Chondrocyte (in vitro differentiated cells): Measurements from ENCODE around the gene PI16. TPM values are rescaled to one million over a fixed set of nuclear protein-coding genes. Genes with fewer than 3 reads are reported as not detected.

Source experiments
- DNase-seq: peaks from one replicate; pipeline ENCODE4 v3.0.0; 2021; ENCODE audit warnings: mixed read lengths, low spot score
- H3K27ac Mint-ChIP-seq: one replicate; pipeline ENCODE4 v1.8.0; 2021; ENCODE audit warnings: mild to moderate bottlenecking, moderate library complexity, mixed read lengths; ENCODE audit not compliant: unreplicated experiment
- H3K27me3 Mint-ChIP-seq: 2 replicates; pipeline ENCODE4 v1.8.0; 2021; ENCODE audit warnings: low read depth, mixed read lengths
- H3K36me3 Mint-ChIP-seq: 2 replicates; pipeline ENCODE4 v1.8.0; 2021; ENCODE audit warnings: low read depth, mixed read lengths
- H3K4me1 Mint-ChIP-seq: 2 replicates; pipeline ENCODE4 v1.8.0; 2021; ENCODE audit warnings: low read depth, mild to moderate bottlenecking, mixed read lengths
- H3K4me3 Mint-ChIP-seq: one replicate; pipeline ENCODE4 v1.8.0; 2021; ENCODE audit warnings: mild to moderate bottlenecking, moderate library complexity, mixed read lengths; ENCODE audit not compliant: unreplicated experiment
- H3K9me3 Mint-ChIP-seq: 2 replicates; pipeline ENCODE4 v1.8.0; 2021; ENCODE audit warnings: low read depth, mixed read lengths
- CTCF ChIP-seq: fragments of 200-600 bp; sonication (generic); IDR thresholded peaks from 2 replicates; pipeline ENCODE4 v1.5.0; 2021; ENCODE audit warnings: antibody characterized with exemption, mild to moderate bottlenecking, moderate library complexity
- total RNA-seq: library from RNA; stranded (reverse); gene quantifications from 3 replicates; pipeline ENCODE4 v1.2.1, GENCODE V29; 2021

The PI16 gene
- total RNA-seq, 1 donor from 2014 or later = not detected

- Mint-ChIP-seq H3K4me1 (peaks cover 7% of the 10 kb centered on the region), H3K27ac (no peak overlapping the region), H3K27me3 (no peaks in the 10 kb centered on the region), H3K36me3 (peaks cover 55% of the 10 kb centered on the region), H3K4me3 (no peak overlapping the region), H3K9me3 (no peaks in the 10 kb centered on the region)
- no peak for TF ChIP-seq CTCF
- DNase-seq = peak; percentile 82
Measured at GRCh38 chr6:36970892-36971842, 16.6 kb downstream of the PI16 start.

- Mint-ChIP-seq H3K27ac (no peak overlapping the region), H3K9me3 (no peaks in the 10 kb centered on the region), H3K4me1 (peaks cover 7% of the 10 kb centered on the region), H3K36me3 (peaks cover 59% of the 10 kb centered on the region), H3K27me3 (no peaks in the 10 kb centered on the region), H3K4me3 (no peak overlapping the region)
- no peak for DNase-seq
- TF ChIP-seq CTCF = no peak
Measured at GRCh38 chr6:36971921-36972673, 17.6 kb downstream of the PI16 start.

GRCh38 chr6:36973190-36973589 lies 18.7 kb downstream of the PI16 start:
- no peak overlapping the region for H3K27ac Mint-ChIP-seq
- peaks cover 5% of the 10 kb centered on the region for H3K4me1 Mint-ChIP-seq
- no peak overlapping the region for H3K4me3 Mint-ChIP-seq
- no peak for TF ChIP-seq CTCF
- H3K27me3 Mint-ChIP-seq = no peaks in the 10 kb centered on the region
- DNase-seq = no peak
- peaks cover 60% of the 10 kb centered on the region for H3K36me3 Mint-ChIP-seq
- no peaks in the 10 kb centered on the region for H3K9me3 Mint-ChIP-seq

- TF ChIP-seq CTCF = no peak
- Mint-ChIP-seq H3K4me3 (no peak overlapping the region), H3K9me3 (no peaks in the 10 kb centered on the region), H3K27ac (no peak overlapping the region), H3K4me1 (peaks cover 2% of the 10 kb centered on the region), H3K36me3 (peaks cover 59% of the 10 kb centered on the region), H3K27me3 (no peaks in the 10 kb centered on the region)
- no peak for DNase-seq
Measured at GRCh38 chr6:36973647-36974046, 19.1 kb downstream of the PI16 start.

GRCh38 chr6:36975231-36976006 lies 20.9 kb downstream of the PI16 start:
- DNase-seq = peak; percentile 47
- Mint-ChIP-seq H3K9me3 (no peaks in the 10 kb centered on the region), H3K36me3 (peaks cover 51% of the 10 kb centered on the region), H3K27ac (no peak overlapping the region), H3K4me1 (peaks cover 16% of the 10 kb centered on the region), H3K4me3 (no peak overlapping the region), H3K27me3 (no peaks in the 10 kb centered on the region)
- no peak for TF ChIP-seq CTCF
